Measurements from ENCODE around the gene AGTPBP1.

- TF ChIP-seq, protein P1, sequence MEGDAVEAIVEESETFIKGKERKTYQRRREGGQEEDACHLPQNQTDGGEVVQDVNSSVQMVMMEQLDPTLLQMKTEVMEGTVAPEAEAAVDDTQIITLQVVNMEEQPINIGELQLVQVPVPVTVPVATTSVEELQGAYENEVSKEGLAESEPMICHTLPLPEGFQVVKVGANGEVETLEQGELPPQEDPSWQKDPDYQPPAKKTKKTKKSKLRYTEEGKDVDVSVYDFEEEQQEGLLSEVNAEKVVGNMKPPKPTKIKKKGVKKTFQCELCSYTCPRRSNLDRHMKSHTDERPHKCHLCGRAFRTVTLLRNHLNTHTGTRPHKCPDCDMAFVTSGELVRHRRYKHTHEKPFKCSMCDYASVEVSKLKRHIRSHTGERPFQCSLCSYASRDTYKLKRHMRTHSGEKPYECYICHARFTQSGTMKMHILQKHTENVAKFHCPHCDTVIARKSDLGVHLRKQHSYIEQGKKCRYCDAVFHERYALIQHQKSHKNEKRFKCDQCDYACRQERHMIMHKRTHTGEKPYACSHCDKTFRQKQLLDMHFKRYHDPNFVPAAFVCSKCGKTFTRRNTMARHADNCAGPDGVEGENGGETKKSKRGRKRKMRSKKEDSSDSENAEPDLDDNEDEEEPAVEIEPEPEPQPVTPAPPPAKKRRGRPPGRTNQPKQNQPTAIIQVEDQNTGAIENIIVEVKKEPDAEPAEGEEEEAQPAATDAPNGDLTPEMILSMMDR (IDR thresholded peaks at IDR 0.05) = no peak
- no peak for TF ChIP-seq POLR2A (IDR thresholded peaks at IDR 0.05)
Measured at GRCh38 chr9:85715587-85715986, 26.2 kb downstream of the AGTPBP1 start.
